Peyer's patch (tissue), 4 donors: ENCODE results near the gene MYL7.

ENCODE experiments used
- POLR2A ChIP-seq, 2 donors: fragments of 450-650 bp; IDR thresholded peaks; one replicate each; pipeline ENCODE4 v1.5.1; 2017; ENCODE audit warnings: antibody characterized with exemption in 2 of 2, mild to moderate bottlenecking in 2 of 2, moderate library complexity in 2 of 2
- TF ChIP-seq, protein P1 (sequence below), 6 experiments: fragments of 450-650 bp in 4 of 6; fragments of 200-600 bp in 2 of 6; sonication (generic) in 1 of 6; IDR thresholded peaks; one replicate each; pipeline ENCODE4 v1.5.1; 2017 to 2019; ENCODE audit warnings: antibody characterized with exemption in 6 of 6, mild to moderate bottlenecking in 3 of 6, moderate library complexity in 1 of 6

DNA sequence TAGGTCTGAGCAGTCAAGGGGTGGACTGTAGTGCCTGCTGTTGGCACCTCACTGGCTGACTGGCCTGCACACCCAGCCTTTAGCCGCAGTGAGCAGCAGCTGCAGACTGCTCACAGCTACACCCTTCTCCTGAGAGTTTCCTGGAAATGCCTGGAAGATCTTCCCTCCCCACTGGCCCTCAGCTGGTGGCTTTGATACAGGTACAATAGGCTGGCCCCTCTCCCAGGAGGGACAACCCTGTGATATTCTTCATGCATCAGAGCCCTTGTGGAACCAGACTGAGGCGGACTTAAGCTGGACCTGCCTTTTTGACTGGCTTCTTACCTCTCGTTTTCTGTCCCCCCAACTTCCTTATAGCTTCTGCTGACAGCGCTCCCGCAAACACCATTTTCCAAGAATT, 41.7 kb upstream of the MYL7 start:
- TF ChIP-seq, protein P1, sequence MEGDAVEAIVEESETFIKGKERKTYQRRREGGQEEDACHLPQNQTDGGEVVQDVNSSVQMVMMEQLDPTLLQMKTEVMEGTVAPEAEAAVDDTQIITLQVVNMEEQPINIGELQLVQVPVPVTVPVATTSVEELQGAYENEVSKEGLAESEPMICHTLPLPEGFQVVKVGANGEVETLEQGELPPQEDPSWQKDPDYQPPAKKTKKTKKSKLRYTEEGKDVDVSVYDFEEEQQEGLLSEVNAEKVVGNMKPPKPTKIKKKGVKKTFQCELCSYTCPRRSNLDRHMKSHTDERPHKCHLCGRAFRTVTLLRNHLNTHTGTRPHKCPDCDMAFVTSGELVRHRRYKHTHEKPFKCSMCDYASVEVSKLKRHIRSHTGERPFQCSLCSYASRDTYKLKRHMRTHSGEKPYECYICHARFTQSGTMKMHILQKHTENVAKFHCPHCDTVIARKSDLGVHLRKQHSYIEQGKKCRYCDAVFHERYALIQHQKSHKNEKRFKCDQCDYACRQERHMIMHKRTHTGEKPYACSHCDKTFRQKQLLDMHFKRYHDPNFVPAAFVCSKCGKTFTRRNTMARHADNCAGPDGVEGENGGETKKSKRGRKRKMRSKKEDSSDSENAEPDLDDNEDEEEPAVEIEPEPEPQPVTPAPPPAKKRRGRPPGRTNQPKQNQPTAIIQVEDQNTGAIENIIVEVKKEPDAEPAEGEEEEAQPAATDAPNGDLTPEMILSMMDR (IDR thresholded peaks at IDR 0.05): no peak
- no peak for TF ChIP-seq POLR2A (IDR thresholded peaks at IDR 0.05)
